Osteoblast (primary cell): ENCODE results near the gene LCLAT1. TPM values are rescaled to one million over a fixed set of nuclear protein-coding genes. Genes with fewer than 3 reads are reported as not detected.

Experiments used
- DNase-seq: peaks from one replicate; pipeline ENCODE4 v3.0.0; 2011; ENCODE audit warnings: low spot score, mixed read lengths; ENCODE audit not compliant: insufficient read length; ENCODE audit errors: missing footprints
- H2AFZ ChIP-seq: 2 replicates; pipeline ENCODE4 v1.6.0; 2011; ENCODE audit warnings: mild to moderate bottlenecking, low read length
- H3K27ac ChIP-seq: 2 replicates; pipeline ENCODE4 v1.5.1; 2011; ENCODE audit warnings: mild to moderate bottlenecking, low read depth, low read length, moderate library complexity
- H3K27me3 ChIP-seq: 2 replicates; pipeline ENCODE4 v1.6.0; 2012; ENCODE audit warnings: mild to moderate bottlenecking, control low read depth, inconsistent platforms, low read length, moderate library complexity; ENCODE audit not compliant: insufficient read depth
- H3K36me3 ChIP-seq: 2 replicates; pipeline ENCODE4 v1.5.1; 2011; ENCODE audit warnings: mild to moderate bottlenecking, low read length, control low read depth, moderate library complexity; ENCODE audit not compliant: insufficient read depth
- H3K4me1 ChIP-seq: 2 replicates; pipeline ENCODE4 v1.5.1; 2011; ENCODE audit warnings: mild to moderate bottlenecking, low read length, control low read depth, moderate library complexity; ENCODE audit not compliant: insufficient read depth
- H3K4me2 ChIP-seq: 2 replicates; pipeline ENCODE4 v1.6.0; 2011; ENCODE audit warnings: mild to moderate bottlenecking, low read length; ENCODE audit not compliant: insufficient read depth
- H3K4me3 ChIP-seq: fragments of 200-600 bp; sonication (generic); 3 replicates; pipeline ENCODE4 v1.5.1; 2012; ENCODE audit warnings: mild to moderate bottlenecking, low read length, inconsistent platforms; ENCODE audit not compliant: insufficient read depth
- H3K79me2 ChIP-seq: 2 replicates; pipeline ENCODE4 v1.6.0; 2012; ENCODE audit warnings: mild to moderate bottlenecking, low read length, control low read depth, inconsistent platforms; ENCODE audit not compliant: insufficient read depth
- H3K9me3 ChIP-seq: 2 replicates; pipeline ENCODE4 v1.5.1; 2011; ENCODE audit warnings: low read depth, low read length, control low read depth
- H4K20me1 ChIP-seq: 2 replicates; pipeline ENCODE4 v1.6.0; 2012; ENCODE audit warnings: mild to moderate bottlenecking, low read length, control low read depth; ENCODE audit not compliant: insufficient read depth
- CTCF ChIP-seq: IDR thresholded peaks from 2 replicates; pipeline ENCODE4 v1.5.1; 2011; ENCODE audit warnings: mild to moderate bottlenecking, low read depth, low read length, moderate library complexity; ENCODE audit errors: extremely low read depth
- total RNA-seq: library from RNA; depleted of rRNA; stranded (reverse); fragments of >200 nt; gene quantifications from 2 replicates; pipeline ENCODE4 v1.2.3, GENCODE V29; 2012

The LCLAT1 gene
- total RNA-seq, 1 donor = 29.7 TPM

GRCh38 chr2:30425326-30425725 is 21.7 kb upstream of the LCLAT1 start:
- Histone ChIP-seq H3K4me2 (no peak overlapping the region), H3K4me3 (no peak overlapping the region), H2AFZ (peak overlapping the region; percentile 62), H3K9me3 (no peaks in the 10 kb centered on the region), H3K36me3 (no peaks in the 10 kb centered on the region), H4K20me1 (no peaks in the 10 kb centered on the region), H3K4me1 (peaks cover 35% of the 10 kb centered on the region), H3K27ac (peak overlapping the region; percentile 63), H3K79me2 (no peaks in the 10 kb centered on the region), H3K27me3 (no peaks in the 10 kb centered on the region)
- TF ChIP-seq CTCF = no peak
- DNase-seq = peak; percentile 76

- Histone ChIP-seq H3K36me3 (no peaks in the 10 kb centered on the region), H3K27me3 (no peaks in the 10 kb centered on the region), H4K20me1 (no peaks in the 10 kb centered on the region), H3K4me3 (no peak overlapping the region), H3K4me1 (peaks cover 18% of the 10 kb centered on the region), H3K4me2 (no peak overlapping the region), H3K79me2 (no peaks in the 10 kb centered on the region), H3K9me3 (no peaks in the 10 kb centered on the region), H2AFZ (no peak overlapping the region), H3K27ac (no peak overlapping the region)
- no peak for DNase-seq
- TF ChIP-seq CTCF = no peak
These were observed 19.3 kb upstream of the LCLAT1 start for GRCh38 chr2:30427606-30428347.

- Histone ChIP-seq H3K27me3 (no peaks in the 10 kb centered on the region), H3K36me3 (no peaks in the 10 kb centered on the region), H3K9me3 (no peaks in the 10 kb centered on the region), H3K27ac (no peak overlapping the region), H4K20me1 (no peaks in the 10 kb centered on the region), H3K4me1 (peaks cover 13% of the 10 kb centered on the region), H2AFZ (no peak overlapping the region), H3K4me2 (no peak overlapping the region), H3K4me3 (no peak overlapping the region), H3K79me2 (no peaks in the 10 kb centered on the region)
- DNase-seq = no peak
- TF ChIP-seq CTCF = no peak
These were observed 18.7 kb upstream of the LCLAT1 start for GRCh38 chr2:30428348-30428662.

- Histone ChIP-seq H3K36me3 (no peaks in the 10 kb centered on the region), H2AFZ (no peak overlapping the region), H3K4me2 (no peak overlapping the region), H3K27me3 (no peaks in the 10 kb centered on the region), H3K4me1 (peaks cover 17% of the 10 kb centered on the region), H3K27ac (no peak overlapping the region), H3K79me2 (no peaks in the 10 kb centered on the region), H3K4me3 (no peak overlapping the region), H3K9me3 (no peaks in the 10 kb centered on the region), H4K20me1 (no peaks in the 10 kb centered on the region)
- no peak for DNase-seq
- no peak for TF ChIP-seq CTCF
These were observed 18.1 kb upstream of the LCLAT1 start for GRCh38 chr2:30428827-30429461.
